OCI-LY1 (cell line): ENCODE results near the gene SHF.

Experiments used
- CTCF ChIP-seq: fragments of 200-600 bp; sonication (generic), shearing (Covaris generic); IDR thresholded peaks from 2 replicates; pipeline ENCODE4 v1.5.1; 2017; ENCODE audit warnings: mild to moderate bottlenecking, antibody characterized with exemption, low read length, moderate library complexity, mixed read lengths
- EZH2 ChIP-seq: fragments of 200-600 bp; sonication (generic), shearing (Covaris generic); IDR thresholded peaks from 2 replicates; pipeline ENCODE4 v1.8.0; 2017; ENCODE audit warnings: borderline replicate concordance, mixed run types, mild to moderate bottlenecking, antibody characterized with exemption, low read length, moderate library complexity, mixed read lengths

GRCh38 chr15:45180648-45181436 lies 6.9 kb downstream of the SHF start:
- TF ChIP-seq CTCF: no peak
- TF ChIP-seq EZH2: no peak
